Psoas muscle (tissue), 8 donors: Measurements from ENCODE around the gene PLS3. TPM values are rescaled to one million over a fixed set of nuclear protein-coding genes. Genes with fewer than 3 reads are reported as not detected.

Source experiments
- ATAC-seq, 4 donors: fragments of 200-7000 bp; cut with Tn5 transposase; one replicate each; pipeline ENCODE4 v1.9.1; 2020; ENCODE audit warnings: moderate library complexity in 3 of 4, mild to moderate bottlenecking in 2 of 4
- DNase-seq, 2 donors: peaks; one replicate each; pipeline ENCODE4 v3.0.0-alpha.2; 2020
- H3K27ac ChIP-seq: fragments of 200-600 bp; one replicate; pipeline ENCODE4 v1.8.0; 2022
- H3K27me3 ChIP-seq, 3 donors: fragments of 200-600 bp in 1 of 3; one replicate each; pipeline versions ENCODE4 v1.6.1 to v1.8.0; 2013 to 2022; ENCODE audit warnings: low read length in 2 of 3, mild to moderate bottlenecking in 2 of 3, moderate library complexity in 1 of 3; ENCODE audit not compliant: insufficient read depth in 3 of 3
- H3K36me3 ChIP-seq, 2 donors: fragments of 200-600 bp in 1 of 2; one replicate each; pipeline versions ENCODE4 v1.6.1 to v1.8.0; 2013 to 2022; ENCODE audit warnings: low read depth in 1 of 2, mild to moderate bottlenecking in 1 of 2, moderate library complexity in 1 of 2; ENCODE audit not compliant: insufficient read depth in 1 of 2
- H3K4me1 ChIP-seq: fragments of 200-600 bp; one replicate; pipeline ENCODE4 v1.8.0; 2022
- H3K4me3 ChIP-seq: fragments of 200-600 bp; one replicate; pipeline ENCODE4 v1.8.0; 2022; ENCODE audit warnings: mild to moderate bottlenecking
- H3K9me3 ChIP-seq: fragments of 200-600 bp; one replicate; pipeline ENCODE4 v1.8.0; 2022
- CTCF ChIP-seq: fragments of 200-600 bp; IDR thresholded peaks from one replicate; pipeline ENCODE4 v1.8.0; 2022; ENCODE audit warnings: antibody characterized with exemption
- whole genome bisulfite sequencing, 3 donors: extraction: QIAGEN DNeasy Blood & Tissue Kit; methylation state at CpG; one replicate each; pipeline versions ENCODE4 v1.1.6 to v1.1.7; 2013; 5-methylcytosine and 5-hydroxymethylcytosine counted together
- intact Hi-C, 2 donors: fragments of 100-400 bp; cut with DNase I; formaldehyde crosslinking; loops; one replicate each; pipeline versions ENCODE4 v1.11.0 to v1.14.2; 2022
- polyA plus RNA-seq, 3 donors: library from polyadenylated mRNA; stranded (reverse); fragments of 200-250 nt; gene quantifications; one replicate each; pipeline ENCODE4 v1.2.3, GENCODE V29; 2013
- total RNA-seq, 4 donors: library from RNA; stranded (reverse); fragmentation: NEBNext Ultra II Directional in 2 of 4; extraction: Animal tissue kit (Norgen Biotek cat#: 25700) in 2 of 4; gene quantifications; one replicate each; pipeline versions ENCODE4 v1.2.1 to v1.2.4, GENCODE V29; 2021 to 2023
- donor health status: healthy with polysubstance abuse.
- donor health status: DM: no; HTN: no; CAD: no; lungs with moderate emphysema.
- donor health status: Bipolar disorder and iron deficiency.
- donor health status: healthy.
- donor health status: DM: yes; HTN: yes; CAD: no.
- donor health status: DM: no; HTN: no; CAD: no.
- donor health status: DM: no; HTN: no; CAD: no.
- donor health status: DM: yes; HTN: yes; CAD: no.

PLS3 gene
- total and polyA plus RNA-seq, 7 donors = 12.9 to 31.3 (median 21.5) TPM

GRCh38 chrX:115616943-115617563 lies 56.1 kb downstream of the PLS3 start:
- no peak overlapping the region for H3K4me3 ChIP-seq
- peak overlapping the region; percentile 25 for H3K27ac ChIP-seq
- no peak for TF ChIP-seq CTCF
- intact Hi-C loops = no loop called here
- peaks cover 0 to 39% (median 0%) of the 10 kb centered on the region in 3 donors for H3K27me3 ChIP-seq
- H3K9me3 ChIP-seq = no peaks in the 10 kb centered on the region
- H3K36me3 ChIP-seq = no peaks in the 10 kb centered on the region
- DNase-seq (no peak), ATAC-seq (peak in 2 of 4 donors; percentile 49 to 57)
- 53 to 78% (median 72%) methylated on average over 5 of the region's 5 CpGs for WGBS, 3 donors
- no peaks in the 10 kb centered on the region for H3K4me1 ChIP-seq

GRCh38 chrX:115622534-115622933 lies 61.6 kb downstream of the PLS3 start:
- no peaks in the 10 kb centered on the region for H3K4me1 ChIP-seq
- peaks cover 0 to 36% (median 0%) of the 10 kb centered on the region in 3 donors for H3K27me3 ChIP-seq
- H3K9me3 ChIP-seq = no peaks in the 10 kb centered on the region
- no peak for TF ChIP-seq CTCF
- WGBS, 3 donors = 55 to 71% (median 68%) methylated on average over 4 of the region's 4 CpGs
- no peak overlapping the region for H3K4me3 ChIP-seq
- no peaks in the 10 kb centered on the region for H3K36me3 ChIP-seq
- H3K27ac ChIP-seq = no peak overlapping the region
- DNase-seq (no peak), ATAC-seq (no peak)
- intact Hi-C loops = no loop called here

- Histone ChIP-seq H3K9me3 (no peaks in the 10 kb centered on the region), H3K27me3 (peaks cover 0 to 25% (median 0%) of the 10 kb centered on the region in 3 donors), H3K4me3 (no peak overlapping the region), H3K36me3 (peaks cover 0 to 4% of the 10 kb centered on the region in 2 donors), H3K4me1 (no peaks in the 10 kb centered on the region), H3K27ac (no peak overlapping the region)
- TF ChIP-seq CTCF = no peak
- intact Hi-C loops = no loop called here
- ATAC-seq (no peak), DNase-seq (no peak)
- WGBS, 3 donors = 76 to 95% (median 84%) methylated on average over 1 of the region's 1 CpG
Measured at GRCh38 chrX:115624916-115625315, 63.9 kb downstream of the PLS3 start.

- no peak for ATAC-seq
- no peaks in the 10 kb centered on the region for H3K9me3 ChIP-seq
- no peaks in the 10 kb centered on the region for H3K4me1 ChIP-seq
- DNase-seq = no peak
- 45 to 75% (median 58%) methylated on average over 6 of the region's 6 CpGs for WGBS, 3 donors
- no peak overlapping the region for H3K27ac ChIP-seq
- no peak for TF ChIP-seq CTCF
- H3K4me3 ChIP-seq = no peak overlapping the region
- H3K27me3 ChIP-seq = peaks cover 0 to 24% (median 0%) of the 10 kb centered on the region in 3 donors
- intact Hi-C loops = no loop called here
- H3K36me3 ChIP-seq = peaks cover 0 to 4% of the 10 kb centered on the region in 2 donors
Measured at GRCh38 chrX:115625572-115626301, 64.8 kb downstream of the PLS3 start.
